ENCODE data around the gene CENPB. TPM values are rescaled to one million over a fixed set of nuclear protein-coding genes. Genes with fewer than 3 reads are reported as not detected.

Gene CENPB
- polyA plus RNA-seq, 1 of the 3 experiments (the other 2 are of a cell fraction): 41.2 TPM

GRCh38 chr20:3797592-3798372 is 11.2 kb upstream of the CENPB start:
- POLR2A ChIA-PET: no interaction called here
- peak overlapping the region; percentile 89 for H3K9ac ChIP-seq
- peaks cover 17 to 41% of the 10 kb centered on the region in 2 experiments; a peak in 3 of 4 replicates for H3K4me1 ChIP-seq (ENCODE audit: control insufficient read depth in 1 of 2, insufficient read depth in 2 of 2, low read depth in 1 of 2, low read length in 1 of 2)
- H3K9me2 ChIP-seq: no peaks in the 10 kb centered on the region
- H3K27me3 ChIP-seq (ENCODE audit: insufficient read depth): no peaks in the 10 kb centered on the region
- H3K27ac ChIP-seq (ENCODE audit: low read depth in 2 of 2, low read length in 1 of 2): peak overlapping the region in 1 of 2 experiments; percentile 47; a peak in 2 of 4 replicates
- TF ChIP-seq GABPA (IDR thresholded peaks at IDR 0.05; ENCODE audit: low read depth): no peak
- no peak for TF ChIP-seq TAF1 (IDR thresholded peaks at IDR 0.05; ENCODE audit: borderline replicate concordance, low read depth, low read length)
- TF ChIP-seq YY1 (IDR thresholded peaks at IDR 0.05; ENCODE audit: low read depth): no peak
- TF ChIP-seq JUND (IDR thresholded peaks at IDR 0.05): no peak
- no peak for TF ChIP-seq REST (IDR thresholded peaks at IDR 0.05; ENCODE audit: low read depth, low read length)
- no peak for TF ChIP-seq MAX (IDR thresholded peaks at IDR 0.05; ENCODE audit: low read depth)
- TF ChIP-seq FOSL2 (IDR thresholded peaks at IDR 0.05; ENCODE audit: borderline replicate concordance, low read depth): no peak
- peaks cover 24 to 36% of the 10 kb centered on the region in 2 experiments for H3K36me3 ChIP-seq (replicated peaks in 1 of 2; ENCODE audit: control insufficient read depth in 1 of 2, insufficient read depth in 2 of 2, low read length in 1 of 2)
- peaks cover 3% of the 10 kb centered on the region for H3F3A ChIP-seq (replicated peaks; ENCODE audit: insufficient read depth)
- peak; percentile 11 for DNase-seq
- H4K20me1 ChIP-seq (ENCODE audit: insufficient read depth): no peaks in the 10 kb centered on the region
- no peaks in the 10 kb centered on the region for H3K9me3 ChIP-seq
- CTCF ChIA-PET: interaction anchor here (3.5 kb wide), 1 partner anchor 22 kb away, joined by 51 read pairs; the partner anchor contains the start of gene AP5S1
- H2AFZ ChIP-seq (ENCODE audit: low read depth): no peak overlapping the region
- H3K79me2 ChIP-seq (ENCODE audit: insufficient read depth): peaks cover 53% of the 10 kb centered on the region
- 69% methylated on average over 17 of the region's 19 CpGs for WGBS (ENCODE audit: low lambda C conversion rate)
- peak overlapping the region; percentile 98 for H3K4me2 ChIP-seq
- H3K4me3 ChIP-seq (ENCODE audit: low read depth in 2 of 2, low read length in 1 of 2): peak overlapping the region; percentile 70 to 72; a peak in 3 of 4 replicates

DNA sequence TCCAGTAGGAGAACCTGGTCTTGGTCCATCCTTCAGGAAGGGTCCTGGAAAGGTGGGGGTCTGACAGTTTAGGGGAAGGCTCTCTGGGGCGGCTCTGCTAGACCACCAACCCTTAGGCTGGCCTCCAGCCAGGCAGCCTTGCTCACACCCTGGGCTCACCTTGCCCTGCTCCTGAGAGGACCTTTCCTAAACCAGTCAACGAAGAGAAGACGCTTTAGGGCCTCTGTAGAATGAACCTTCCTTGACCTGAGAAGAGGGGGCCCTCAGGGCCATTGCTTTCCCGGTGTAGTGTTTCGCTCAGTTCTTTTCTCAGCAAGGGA is 10.6 kb upstream of the CENPB start:
- H2AFZ ChIP-seq (ENCODE audit: low read depth): no peak overlapping the region
- H3K4me3 ChIP-seq (ENCODE audit: low read depth in 2 of 2, low read length in 1 of 2): peak overlapping the region; percentile 70 to 72
- H4K20me1 ChIP-seq (ENCODE audit: insufficient read depth): no peaks in the 10 kb centered on the region
- H3K4me1 ChIP-seq (ENCODE audit: control insufficient read depth in 1 of 2, insufficient read depth in 2 of 2, low read depth in 1 of 2, low read length in 1 of 2): peaks cover 17 to 41% of the 10 kb centered on the region in 2 experiments; a peak in 3 of 4 replicates
- 65% methylated on average over 5 of the region's 5 CpGs for WGBS (ENCODE audit: low lambda C conversion rate)
- ChIA-PET POLR2A (no interaction called here), CTCF (interaction anchor here (3.5 kb wide), 1 partner anchor 22 kb away, joined by 51 read pairs; the partner anchor contains the start of gene AP5S1)
- DNase-seq: peak; percentile 10
- no peaks in the 10 kb centered on the region for H3K9me3 ChIP-seq
- no peaks in the 10 kb centered on the region for H3K27me3 ChIP-seq (ENCODE audit: insufficient read depth)
- peak overlapping the region in 1 of 2 experiments; percentile 64; a peak in 2 of 4 replicates for H3K27ac ChIP-seq (ENCODE audit: low read depth in 2 of 2, low read length in 1 of 2)
- peak overlapping the region; percentile 98 for H3K4me2 ChIP-seq
- no peaks in the 10 kb centered on the region for H3F3A ChIP-seq (replicated peaks; ENCODE audit: insufficient read depth)
- peaks cover 53% of the 10 kb centered on the region for H3K79me2 ChIP-seq (ENCODE audit: insufficient read depth)
- H3K36me3 ChIP-seq (replicated peaks in 1 of 2; ENCODE audit: control insufficient read depth in 1 of 2, insufficient read depth in 2 of 2, low read length in 1 of 2): peaks cover 20 to 30% of the 10 kb centered on the region in 2 experiments
- peak overlapping the region; percentile 89 for H3K9ac ChIP-seq
- TF ChIP-seq TCF12 (IDR thresholded peaks at IDR 0.05): no peak
- TF ChIP-seq MXI1 (IDR thresholded peaks at IDR 0.05; ENCODE audit: low read depth, low read length): no peak
- no peak for TF ChIP-seq EP300 (IDR thresholded peaks at IDR 0.05; ENCODE audit: borderline replicate concordance in 1 of 2, low read depth in 1 of 2, low read length in 1 of 2)
- TF ChIP-seq SMC3 (IDR thresholded peaks at IDR 0.05; ENCODE audit: low read depth, low read length): no peak
- no peak for TF ChIP-seq RXRA (IDR thresholded peaks at IDR 0.05; ENCODE audit: borderline replicate concordance, low read depth)
- TF ChIP-seq FOXJ3 (CRISPR knock-in tag; IDR thresholded peaks at IDR 0.05): no peak
- no peak for TF ChIP-seq TEAD4 (IDR thresholded peaks at IDR 0.05; ENCODE audit: borderline replicate concordance, insufficient read depth)
- TF ChIP-seq EZH2phosphoT487 (IDR thresholded peaks at IDR 0.05; ENCODE audit: borderline replicate concordance, low read depth): no peak
- TF ChIP-seq RFX5 (IDR thresholded peaks at IDR 0.05; ENCODE audit: low read length): no peak
- H3K9me2 ChIP-seq: no peaks in the 10 kb centered on the region
